ENCODE data around the gene PTPN9.

GRCh38 chr15:75622505-75622904, 43.4 kb upstream of the PTPN9 start:
- TF ChIP-seq, protein P1, sequence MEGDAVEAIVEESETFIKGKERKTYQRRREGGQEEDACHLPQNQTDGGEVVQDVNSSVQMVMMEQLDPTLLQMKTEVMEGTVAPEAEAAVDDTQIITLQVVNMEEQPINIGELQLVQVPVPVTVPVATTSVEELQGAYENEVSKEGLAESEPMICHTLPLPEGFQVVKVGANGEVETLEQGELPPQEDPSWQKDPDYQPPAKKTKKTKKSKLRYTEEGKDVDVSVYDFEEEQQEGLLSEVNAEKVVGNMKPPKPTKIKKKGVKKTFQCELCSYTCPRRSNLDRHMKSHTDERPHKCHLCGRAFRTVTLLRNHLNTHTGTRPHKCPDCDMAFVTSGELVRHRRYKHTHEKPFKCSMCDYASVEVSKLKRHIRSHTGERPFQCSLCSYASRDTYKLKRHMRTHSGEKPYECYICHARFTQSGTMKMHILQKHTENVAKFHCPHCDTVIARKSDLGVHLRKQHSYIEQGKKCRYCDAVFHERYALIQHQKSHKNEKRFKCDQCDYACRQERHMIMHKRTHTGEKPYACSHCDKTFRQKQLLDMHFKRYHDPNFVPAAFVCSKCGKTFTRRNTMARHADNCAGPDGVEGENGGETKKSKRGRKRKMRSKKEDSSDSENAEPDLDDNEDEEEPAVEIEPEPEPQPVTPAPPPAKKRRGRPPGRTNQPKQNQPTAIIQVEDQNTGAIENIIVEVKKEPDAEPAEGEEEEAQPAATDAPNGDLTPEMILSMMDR (IDR thresholded peaks at IDR 0.05; ENCODE audit: insufficient read depth, low read length, poor library complexity, severe bottlenecking): no peak
- no peak for TF ChIP-seq EZH2phosphoT487 (conservative IDR thresholded peaks at IDR 0.05; ENCODE audit: low read length)

Measured in SU-DHL-6 (cell line).